Transverse colon (tissue), 4 donors: ENCODE results near the gene HECTD1. TPM values are rescaled to one million over a fixed set of nuclear protein-coding genes. Genes with fewer than 3 reads are reported as not detected.
A peak's percentile ranks its signal among the peaks of the same experiment; 100 is the strongest.
"Not testable (repeated sequence)": the region's sequence is repeated elsewhere in the genome, so short reads cannot be mapped to it uniquely, and the experiment has no call there.

ENCODE experiments used
- DNase-seq: peaks from one replicate; pipeline ENCODE4 v3.0.0-alpha.2; 2019
- H3K27ac ChIP-seq, 4 donors: fragments of 200-600 bp; sonication (generic); 2 replicates each; pipeline ENCODE4 v1.5.1; 2016 to 2018; ENCODE audit warnings: inconsistent platforms in 4 of 4
- H3K27me3 ChIP-seq: fragments of 200-600 bp; sonication (generic); 2 replicates; pipeline ENCODE4 v1.5.1; 2017; ENCODE audit warnings: inconsistent platforms
- H3K36me3 ChIP-seq, 4 donors: fragments of 200-600 bp; sonication (generic); 2 replicates each; pipeline ENCODE4 v1.5.1; 2017 to 2019; ENCODE audit warnings: inconsistent platforms in 4 of 4
- H3K4me1 ChIP-seq, 4 donors: fragments of 200-600 bp; sonication (generic); 2 replicates each; pipeline ENCODE4 v1.5.1; 2017 to 2020; ENCODE audit warnings: inconsistent platforms in 4 of 4
- H3K4me3 ChIP-seq, 4 donors: fragments of 200-600 bp; sonication (generic); 1 replicate in 1 of 4; 2 replicates in 3 of 4; pipeline versions ENCODE4 v1.5.1 to v1.6.1; 2017 to 2019; ENCODE audit warnings: inconsistent platforms in 4 of 4
- H3K9me3 ChIP-seq, 2 donors: fragments of 200-600 bp; sonication (generic); 2 replicates each; pipeline ENCODE4 v1.5.1; 2017 to 2019; ENCODE audit warnings: inconsistent platforms in 2 of 2
- CTCF ChIP-seq, 5 experiments: fragments of 200-600 bp in 3 of 5; fragments of 450-650 bp in 2 of 5; sonication (generic) in 3 of 5; IDR thresholded peaks; 1 replicate in 2 of 5; 2 replicates in 3 of 5; pipeline ENCODE4 v1.5.1; 2016 to 2017; ENCODE audit warnings: antibody characterized with exemption in 5 of 5, inconsistent platforms in 3 of 5, mild to moderate bottlenecking in 2 of 5, moderate library complexity in 1 of 5
- EP300 ChIP-seq: sonication (generic); formaldehyde crosslinking; IDR thresholded peaks from one replicate; pipeline ENCODE4 v1.6.1; 2017; ENCODE audit warnings: antibody characterized with exemption, low read depth
- POLR2A ChIP-seq: fragments of 450-650 bp; IDR thresholded peaks from one replicate; pipeline ENCODE4 v1.6.1; 2016; ENCODE audit warnings: antibody characterized with exemption, mild to moderate bottlenecking, moderate library complexity
- POLR2AphosphoS5 ChIP-seq, 3 donors: sonication (generic); formaldehyde crosslinking; IDR thresholded peaks; one replicate each; pipeline ENCODE4 v1.6.1; 2016; ENCODE audit warnings: antibody characterized with exemption in 3 of 3
- WGBS, 2 donors: methylation state at CpG; one replicate each; pipeline ENCODE4 v1.1.5; 2018; ENCODE audit warnings: low coverage in 1 of 2; 5-methylcytosine and 5-hydroxymethylcytosine counted together
- in situ Hi-C, 4 donors: fragments of 200-750 bp; cut with MboI; loops; one replicate each; pipeline versions ENCODE4 v1.15.0 to v1.15.1; 2017; ENCODE audit warnings: low sequenced_read_pairs in 3 of 4, low pct_ligation_motif_present in 1 of 4, low pct_unique_long_range_greater_than_20kb in 1 of 4
- intact Hi-C: fragments of 100-400 bp; cut with DNase I; formaldehyde crosslinking; loops from one replicate; pipeline ENCODE4 v1.15.1; 2023; ENCODE audit warnings: low total_unique reads
- total RNA-seq, 4 donors: library from RNA; depleted of rRNA; stranded (reverse); fragments of >200 nt; gene quantifications; one replicate each; pipeline ENCODE4 v1.1.0, GENCODE V29; 2016

Gene HECTD1
- total RNA-seq, 4 donors from 2014 or later: 111 to 237 (median 154) TPM

- WGBS, 2 donors: 33 to 49% methylated on average over 1 of the region's 1 CpG
Measured at GRCh38 chr14:31068235-31068634, 139.4 kb downstream of the HECTD1 start.

GRCh38 chr14:31062908-31063307 is 144.7 kb downstream of the HECTD1 start:
- DNase-seq, H3K4me3 ChIP-seq, H3K9me3 ChIP-seq, H3K36me3 ChIP-seq, intact Hi-C loops, H3K27ac ChIP-seq, H3K27me3 ChIP-seq, in situ Hi-C loops: not testable (repeated sequence)
- 87 to 88% methylated on average over 3 to 8 of the region's 8 CpGs for WGBS, 2 donors
- H3K4me1 ChIP-seq: peaks cover 4 to 17% (median 14%) of the 10 kb centered on the region in 4 donors

More at GRCh38 chr14:31068235-31068634, 139.4 kb downstream of the HECTD1 start:
- in situ Hi-C loops (no loop called here), intact Hi-C loops (no loop called here)
- H3K27ac ChIP-seq: peak overlapping the region in 1 of 4 donors; percentile 48
- no peaks in the 10 kb centered on the region for H3K36me3 ChIP-seq
- no peaks in the 10 kb centered on the region for H3K9me3 ChIP-seq
- H3K27me3 ChIP-seq: no peaks in the 10 kb centered on the region
- no peaks in the 10 kb centered on the region for H3K4me1 ChIP-seq
- DNase-seq: no peak
- TF ChIP-seq POLR2AphosphoS5 (IDR thresholded peaks at IDR 0.05) (no peak), POLR2A (no peak), CTCF (IDR thresholded peaks at IDR 0.05) (no peak), EP300 (no peak)
- no peak overlapping the region for H3K4me3 ChIP-seq

- no peaks in the 10 kb centered on the region for H3K36me3 ChIP-seq
- no peaks in the 10 kb centered on the region for H3K9me3 ChIP-seq
- in situ Hi-C loops (no loop called here), intact Hi-C loops (no loop called here)
- H3K4me3 ChIP-seq: no peak overlapping the region
- H3K27me3 ChIP-seq: no peaks in the 10 kb centered on the region
- H3K27ac ChIP-seq: no peak overlapping the region
- no peak for DNase-seq
- 90% methylated on average over 3 to 6 of the region's 6 CpGs for WGBS, 2 donors
- peaks cover 4 to 17% (median 14%) of the 10 kb centered on the region in 4 donors for H3K4me1 ChIP-seq
- TF ChIP-seq EP300: no peak
- TF ChIP-seq CTCF (IDR thresholded peaks at IDR 0.05): no peak
- TF ChIP-seq POLR2A: no peak
- TF ChIP-seq POLR2AphosphoS5 (IDR thresholded peaks at IDR 0.05): no peak
Measured at GRCh38 chr14:31060253-31060875, 147.2 kb downstream of the HECTD1 start.

GRCh38 chr14:31059152-31059924 is 148.3 kb downstream of the HECTD1 start:
- intact Hi-C loops (no loop called here), in situ Hi-C loops (no loop called here)
- H3K27me3 ChIP-seq: no peaks in the 10 kb centered on the region
- H3K36me3 ChIP-seq: no peaks in the 10 kb centered on the region
- no peak overlapping the region for H3K4me3 ChIP-seq
- peak overlapping the region in 3 of 4 donors; percentile 21 to 29 (median 25) for H3K27ac ChIP-seq
- WGBS, 2 donors: 66% methylated on average over 1 of the region's 1 CpG; no CpG with 5 or more reads in 1 of the 2 donors
- peak in 1 of 3 donors; percentile 21 for TF ChIP-seq POLR2AphosphoS5 (IDR thresholded peaks at IDR 0.05)
- no peak for TF ChIP-seq EP300
- no peak for TF ChIP-seq POLR2A
- TF ChIP-seq CTCF (IDR thresholded peaks at IDR 0.05): no peak
- H3K4me1 ChIP-seq: peaks cover 4 to 17% (median 14%) of the 10 kb centered on the region in 4 donors
- H3K9me3 ChIP-seq: no peaks in the 10 kb centered on the region
- DNase-seq: peak; percentile 21
